ENCODE results near the gene MAVS. TPM values are rescaled to one million over a fixed set of nuclear protein-coding genes. Genes with fewer than 3 reads are reported as not detected.

MAVS gene
- total RNA-seq, 1 donor from 2014 or later = 37.9 TPM

- Mint-ChIP-seq H3K4me3 (ENCODE audit: unreplicated experiment) (no peak overlapping the region), H3K27me3 (ENCODE audit: low read depth) (no peaks in the 10 kb centered on the region), H3K36me3 (ENCODE audit: low read depth) (peaks cover 23% of the 10 kb centered on the region), H3K4me1 (ENCODE audit: low read depth) (peaks cover 24% of the 10 kb centered on the region), H3K9me3 (ENCODE audit: low read depth) (no peaks in the 10 kb centered on the region), H3K27ac (ENCODE audit: unreplicated experiment) (peak overlapping the region; percentile 57)
- no peak for TF ChIP-seq CTCF (IDR thresholded peaks at IDR 0.05)
- DNase-seq (ENCODE audit: low spot score) = no peak
Measured at GRCh38 chr20:3908667-3909066, 62.0 kb downstream of the MAVS start.

- no peak for DNase-seq (ENCODE audit: low spot score)
- Mint-ChIP-seq H3K4me3 (ENCODE audit: unreplicated experiment) (no peak overlapping the region), H3K36me3 (ENCODE audit: low read depth) (peaks cover 33% of the 10 kb centered on the region), H3K9me3 (ENCODE audit: low read depth) (no peaks in the 10 kb centered on the region), H3K27ac (ENCODE audit: unreplicated experiment) (no peak overlapping the region), H3K4me1 (ENCODE audit: low read depth) (peaks cover 14% of the 10 kb centered on the region), H3K27me3 (ENCODE audit: low read depth) (no peaks in the 10 kb centered on the region)
- TF ChIP-seq CTCF (IDR thresholded peaks at IDR 0.05) = no peak
Measured at GRCh38 chr20:3909952-3910366, 63.3 kb downstream of the MAVS start.

GRCh38 chr20:3910853-3911252 lies 64.2 kb downstream of the MAVS start:
- H3K4me3 Mint-ChIP-seq (ENCODE audit: unreplicated experiment) = no peak overlapping the region
- peaks cover 17% of the 10 kb centered on the region for H3K4me1 Mint-ChIP-seq (ENCODE audit: low read depth)
- H3K36me3 Mint-ChIP-seq (ENCODE audit: low read depth) = peaks cover 37% of the 10 kb centered on the region
- no peak overlapping the region for H3K27ac Mint-ChIP-seq (ENCODE audit: unreplicated experiment)
- no peak for DNase-seq (ENCODE audit: low spot score)
- H3K9me3 Mint-ChIP-seq (ENCODE audit: low read depth) = no peaks in the 10 kb centered on the region
- no peak for TF ChIP-seq CTCF (IDR thresholded peaks at IDR 0.05)
- no peaks in the 10 kb centered on the region for H3K27me3 Mint-ChIP-seq (ENCODE audit: low read depth)

- Mint-ChIP-seq H3K4me3 (ENCODE audit: unreplicated experiment) (no peak overlapping the region), H3K27me3 (ENCODE audit: low read depth) (no peaks in the 10 kb centered on the region), H3K36me3 (ENCODE audit: low read depth) (peaks cover 37% of the 10 kb centered on the region), H3K4me1 (ENCODE audit: low read depth) (peaks cover 18% of the 10 kb centered on the region), H3K9me3 (ENCODE audit: low read depth) (no peaks in the 10 kb centered on the region), H3K27ac (ENCODE audit: unreplicated experiment) (no peak overlapping the region)
- no peak for DNase-seq (ENCODE audit: low spot score)
- no peak for TF ChIP-seq CTCF (IDR thresholded peaks at IDR 0.05)
Measured at GRCh38 chr20:3911956-3912355, 65.3 kb downstream of the MAVS start.

- no peak overlapping the region for H3K27ac Mint-ChIP-seq (ENCODE audit: unreplicated experiment)
- peaks cover 43% of the 10 kb centered on the region for H3K36me3 Mint-ChIP-seq (ENCODE audit: low read depth)
Measured at GRCh38 chr20:3914446-3914845, 67.8 kb downstream of the MAVS start.

More at GRCh38 chr20:3914446-3914845, 67.8 kb downstream of the MAVS start:
- Mint-ChIP-seq H3K9me3 (ENCODE audit: low read depth) (no peaks in the 10 kb centered on the region), H3K4me1 (ENCODE audit: low read depth) (peaks cover 11% of the 10 kb centered on the region), H3K27me3 (ENCODE audit: low read depth) (no peaks in the 10 kb centered on the region), H3K4me3 (ENCODE audit: unreplicated experiment) (no peak overlapping the region)
- no peak for TF ChIP-seq CTCF (IDR thresholded peaks at IDR 0.05)
- DNase-seq (ENCODE audit: low spot score) = no peak

Data from chondrocyte (in vitro differentiated cells).